ENCODE results near the gene FARP1.

GRCh38 chr13:98118865-98119264, 24.0 kb upstream of the FARP1 start:
- no peak for TF ChIP-seq GATA3 (IDR thresholded peaks at IDR 0.05; ENCODE audit: low read depth, low read length)
- no peak for TF ChIP-seq GATA2 (IDR thresholded peaks at IDR 0.05; ENCODE audit: low read depth, low read length)

All from SH-SY5Y (cell line).